H9 (cell line): ENCODE measurements around the gene AGTPBP1. TPM values are rescaled to one million over a fixed set of nuclear protein-coding genes. Genes with fewer than 3 reads are reported as not detected.
"Not testable (repeated sequence)": the region's sequence is repeated elsewhere in the genome, so short reads cannot be mapped to it uniquely, and the experiment has no call there.

Source experiments
- DNase-seq: peaks from one replicate; pipeline ENCODE4 v3.0.0-alpha.2; 2017
- H2AFZ ChIP-seq: one replicate; pipeline ENCODE4 v1.6.1; 2013; ENCODE audit warnings: mild to moderate bottlenecking, low read length, control low read depth, moderate library complexity
- H2AK5ac ChIP-seq: 2 replicates; pipeline ENCODE4 v1.6.1; 2013; ENCODE audit warnings: low read length, control low read depth, mixed read lengths; ENCODE audit not compliant: insufficient read length
- H2BK120ac ChIP-seq: one replicate; pipeline ENCODE4 v1.6.1; 2013; ENCODE audit warnings: low read depth, mild to moderate bottlenecking, low read length, control low read depth, inconsistent platforms; ENCODE audit not compliant: poor library complexity, severe bottlenecking
- H2BK12ac ChIP-seq: 2 replicates; pipeline ENCODE4 v1.6.1; 2013; ENCODE audit warnings: low read length, control low read depth, mixed read lengths, low read depth; ENCODE audit not compliant: insufficient read length
- H2BK15ac ChIP-seq: 2 replicates; pipeline ENCODE4 v1.6.1; 2013; ENCODE audit warnings: low read depth, low read length, control low read depth
- H2BK20ac ChIP-seq: one replicate; pipeline ENCODE4 v1.6.1; 2013; ENCODE audit warnings: low read depth, mild to moderate bottlenecking, low read length, control low read depth, inconsistent platforms; ENCODE audit not compliant: poor library complexity, severe bottlenecking
- H2BK5ac ChIP-seq: 2 replicates; pipeline ENCODE4 v1.6.1; 2013; ENCODE audit warnings: low read length, control low read depth, mixed read lengths; ENCODE audit not compliant: insufficient read length
- H3K14ac ChIP-seq: 2 replicates; pipeline ENCODE4 v1.6.1; 2013; ENCODE audit warnings: low read length, control low read depth; ENCODE audit not compliant: insufficient read depth
- H3K18ac ChIP-seq: 2 replicates; pipeline ENCODE4 v1.6.1; 2013; ENCODE audit warnings: low read depth, mild to moderate bottlenecking, mixed read lengths, low read length, control low read depth; ENCODE audit not compliant: insufficient read length
- H3K23ac ChIP-seq: 2 replicates; pipeline ENCODE4 v1.6.1; 2013; ENCODE audit warnings: low read length, control low read depth, mixed read lengths, low read depth; ENCODE audit not compliant: insufficient read length
- H3K23me2 ChIP-seq: 2 replicates; pipeline ENCODE4 v1.6.1; 2013; ENCODE audit warnings: low read depth, mild to moderate bottlenecking, mixed read lengths, low read length, control low read depth; ENCODE audit not compliant: insufficient read length, poor library complexity, severe bottlenecking
- H3K27ac ChIP-seq: 2 replicates; pipeline ENCODE4 v1.5.1; 2013; ENCODE audit warnings: low read length, control low read depth, mixed read lengths, low read depth; ENCODE audit not compliant: insufficient read length
- H3K27me3 ChIP-seq: 2 replicates; pipeline ENCODE4 v1.6.1; 2013; ENCODE audit warnings: low read length, control low read depth, inconsistent platforms; ENCODE audit not compliant: insufficient read depth
- H3K4ac ChIP-seq: 2 replicates; pipeline ENCODE4 v1.6.1; 2013; ENCODE audit warnings: low read depth, mild to moderate bottlenecking, control low read depth, inconsistent platforms, low read length, moderate library complexity
- H3K4me1 ChIP-seq: 2 replicates; pipeline ENCODE4 v1.6.1; 2013; ENCODE audit warnings: low read length, control low read depth, inconsistent platforms; ENCODE audit not compliant: insufficient read depth
- H3K4me2 ChIP-seq: 2 replicates; pipeline ENCODE4 v1.6.1; 2013; ENCODE audit warnings: low read length, control low read depth, mixed read lengths; ENCODE audit not compliant: insufficient read length, insufficient read depth
- H3K56ac ChIP-seq: 2 replicates; pipeline ENCODE4 v1.6.1; 2013; ENCODE audit warnings: low read depth, mild to moderate bottlenecking, mixed read lengths, low read length, control low read depth; ENCODE audit not compliant: insufficient read length
- H3K79me1 ChIP-seq: 2 replicates; pipeline ENCODE4 v1.6.1; 2013; ENCODE audit warnings: low read depth, mild to moderate bottlenecking, moderate library complexity, low read length, control low read depth, inconsistent platforms; ENCODE audit not compliant: insufficient read depth, poor library complexity, severe bottlenecking
- H3K79me2 ChIP-seq: 2 replicates; pipeline ENCODE4 v1.6.1; 2013; ENCODE audit warnings: low read length, control low read depth, inconsistent platforms; ENCODE audit not compliant: insufficient read depth
- H3K9ac ChIP-seq: 2 replicates; pipeline ENCODE4 v1.6.1; 2013; ENCODE audit warnings: low read length, control low read depth, mixed read lengths; ENCODE audit not compliant: insufficient read length; ENCODE audit errors: extremely low read depth
- H3K9me3 ChIP-seq: one replicate; pipeline ENCODE4 v1.6.1; 2013; ENCODE audit warnings: low read depth, low read length, inconsistent platforms; ENCODE audit not compliant: control insufficient read depth
- H3T11ph ChIP-seq: one replicate; pipeline ENCODE4 v1.6.1; 2013; ENCODE audit warnings: mild to moderate bottlenecking, low read length, control low read depth, inconsistent platforms
- H4K20me1 ChIP-seq: one replicate; pipeline ENCODE4 v1.6.1; 2013; ENCODE audit not compliant: control insufficient read depth, insufficient read length, insufficient read depth
- H4K5ac ChIP-seq: 2 replicates; pipeline ENCODE4 v1.6.1; 2013; ENCODE audit warnings: low read depth, mild to moderate bottlenecking, mixed read lengths, low read length, control low read depth; ENCODE audit not compliant: insufficient read length
- H4K8ac ChIP-seq: replicated peaks from 2 replicates; pipeline ENCODE4 v1.6.1; 2013; ENCODE audit warnings: low read length, control low read depth, mixed read lengths, low read depth; ENCODE audit not compliant: insufficient read length
- H4K91ac ChIP-seq: 2 replicates; pipeline ENCODE4 v1.6.1; 2013; ENCODE audit warnings: low read depth, mild to moderate bottlenecking, moderate library complexity, mixed read lengths, low read length, control low read depth; ENCODE audit not compliant: insufficient read length
- H3K27ac Mint-ChIP-seq, 3 experiments: 2 replicates in 2 of 3; 3 replicates in 1 of 3; pipeline ENCODE4 v1.8.0; 2020 to 2021; ENCODE audit warnings: mixed read lengths in 3 of 3, mild to moderate bottlenecking in 1 of 3, moderate library complexity in 1 of 3
- H3K27me3 Mint-ChIP-seq: 2 replicates; pipeline ENCODE4 v1.8.0; 2021; ENCODE audit warnings: low read depth, mild to moderate bottlenecking, moderate library complexity, mixed read lengths
- H3K36me3 Mint-ChIP-seq, 3 experiments: 2 replicates in 2 of 3; 3 replicates in 1 of 3; pipeline ENCODE4 v1.8.0; 2020 to 2021; ENCODE audit warnings: low read depth in 3 of 3, mixed read lengths in 3 of 3; ENCODE audit not compliant: insufficient read depth in 1 of 3
- H3K4me1 Mint-ChIP-seq, 2 experiments: 2 replicates each; pipeline ENCODE4 v1.8.0; 2020; ENCODE audit warnings: mixed read lengths in 2 of 2
- H3K4me3 Mint-ChIP-seq, 2 experiments: 2 replicates in 1 of 2; 3 replicates in 1 of 2; pipeline ENCODE4 v1.8.0; 2020 to 2021; ENCODE audit warnings: mild to moderate bottlenecking in 2 of 2, mixed read lengths in 2 of 2, moderate library complexity in 1 of 2
- H3K9me3 Mint-ChIP-seq, 2 experiments: 2 replicates in 1 of 2; 3 replicates in 1 of 2; pipeline ENCODE4 v1.8.0; 2020; ENCODE audit warnings: mild to moderate bottlenecking in 2 of 2, mixed read lengths in 2 of 2, moderate library complexity in 1 of 2
- CTCF ChIP-seq: fragments of 200-600 bp; sonication (generic); conservative IDR thresholded peaks from 3 replicates; pipeline ENCODE4 v1.8.0; 2021; ENCODE audit warnings: antibody characterized with exemption, mild to moderate bottlenecking
- WGBS: extraction: QIAGEN DNeasy Blood & Tissue Kit; methylation state at CpG from one replicate; pipeline ENCODE4 v1.1.7; 2013; ENCODE audit warnings: missing lambda C conversion rate, low lambda C conversion rate, mixed read lengths; ENCODE audit not compliant: insufficient read length; ENCODE audit errors: extremely low coverage; 5-methylcytosine and 5-hydroxymethylcytosine counted together
- total RNA-seq: library from RNA; stranded (reverse); gene quantifications from 2 replicates; pipeline ENCODE4 v1.2.1, GENCODE V29; 2021

Gene AGTPBP1
- total RNA-seq, 1 experiment from 2014 or later = 53.1 TPM

GRCh38 chr9:85575868-85576267 is 165.9 kb downstream of the AGTPBP1 start:
- H3K56ac ChIP-seq = no peak overlapping the region
- no peak overlapping the region for H4K91ac ChIP-seq
- no peaks in the 10 kb centered on the region for H3K79me1 ChIP-seq
- no peaks in the 10 kb centered on the region for H4K20me1 ChIP-seq
- Mint-ChIP-seq H3K27me3 (no peaks in the 10 kb centered on the region), H3K4me3 (no peak overlapping the region), H3K9me3 (peaks cover 3 to 9% of the 10 kb centered on the region in 2 experiments; a peak in 4 of 5 replicates), H3K27ac (no peak overlapping the region), H3K4me1 (no peaks in the 10 kb centered on the region), H3K36me3 (peaks cover 18 to 28% (median 25%) of the 10 kb centered on the region in 3 experiments)
- H3K4ac ChIP-seq = no peak overlapping the region
- H2BK120ac ChIP-seq = no peak overlapping the region
- H2BK15ac ChIP-seq = no peak overlapping the region
- no peaks in the 10 kb centered on the region for H3K27me3 ChIP-seq
- H3K23me2 ChIP-seq = no peaks in the 10 kb centered on the region
- no peak overlapping the region for H4K8ac ChIP-seq
- H2BK5ac ChIP-seq = no peak overlapping the region
- DNase-seq = no peak
- H4K5ac ChIP-seq = no peak overlapping the region
- H3K4me2 ChIP-seq = no peak overlapping the region
- no peak overlapping the region for H3T11ph ChIP-seq
- H3K79me2 ChIP-seq = no peaks in the 10 kb centered on the region
- H3K18ac ChIP-seq = no peak overlapping the region
- no peak overlapping the region for H3K14ac ChIP-seq
- H3K4me1 ChIP-seq = no peaks in the 10 kb centered on the region
- no peak overlapping the region for H3K27ac ChIP-seq
- no peak overlapping the region for H2AK5ac ChIP-seq
- no peaks in the 10 kb centered on the region for H3K9me3 ChIP-seq
- H2BK12ac ChIP-seq = no peak overlapping the region
- TF ChIP-seq CTCF = no peak
- no peak overlapping the region for H3K9ac ChIP-seq
- no peak overlapping the region for H3K23ac ChIP-seq
- no peak overlapping the region for H2BK20ac ChIP-seq
- no peak overlapping the region for H2AFZ ChIP-seq

GRCh38 chr9:85573546-85573945 is 168.2 kb downstream of the AGTPBP1 start:
- no CpG with 5 or more reads among the region's 26 CpGs for WGBS
- H3K36me3 Mint-ChIP-seq = peaks cover 18 to 28% (median 25%) of the 10 kb centered on the region in 3 experiments
- H3K27ac Mint-ChIP-seq = not testable (repeated sequence)

More at GRCh38 chr9:85573546-85573945, 168.2 kb downstream of the AGTPBP1 start:
- not testable (repeated sequence) for H3T11ph ChIP-seq, H2BK120ac ChIP-seq, H2BK15ac ChIP-seq, H3K4me2 ChIP-seq, H3K27me3 Mint-ChIP-seq, H3K4ac ChIP-seq, H3K27ac ChIP-seq, H3K4me1 Mint-ChIP-seq, H3K9me3 Mint-ChIP-seq, H3K18ac ChIP-seq, H4K20me1 ChIP-seq, H4K5ac ChIP-seq, H3K79me1 ChIP-seq, H2BK12ac ChIP-seq, H3K14ac ChIP-seq, H2AFZ ChIP-seq, DNase-seq, H2AK5ac ChIP-seq, H3K4me1 ChIP-seq, H2BK5ac ChIP-seq, H3K79me2 ChIP-seq, H4K91ac ChIP-seq, H3K56ac ChIP-seq, H3K27me3 ChIP-seq, H3K23ac ChIP-seq, H3K9me3 ChIP-seq, H3K23me2 ChIP-seq, H4K8ac ChIP-seq, H3K9ac ChIP-seq, H3K4me3 Mint-ChIP-seq, H2BK20ac ChIP-seq
